DND-41 (cell line): ENCODE results near the gene P2RX1.

Source experiments
- CTCF ChIP-seq: IDR thresholded peaks from 2 replicates; pipeline ENCODE4 v1.5.1; 2012; ENCODE audit warnings: borderline replicate concordance, low read length, moderate library complexity, mild to moderate bottlenecking; ENCODE audit not compliant: poor library complexity, severe bottlenecking; ENCODE audit errors: extremely low read depth
- EZH2 ChIP-seq: IDR thresholded peaks from 3 replicates; pipeline ENCODE4 v1.6.1; 2012; ENCODE audit warnings: borderline replicate concordance, low read depth, mild to moderate bottlenecking, moderate library complexity, low read length, inconsistent platforms; ENCODE audit not compliant: severe bottlenecking

- TF ChIP-seq CTCF (no peak), EZH2 (no peak)
Observed at GRCh38 chr17:3959295-3959899, 43.1 kb upstream of the P2RX1 start.
